Activated T-helper 1 cell treated with anti-CD3 and anti-CD28 coated beads, Interleukin-2, amount 50 U/mL, for 16 hours (primary cell): ENCODE results near the gene SNX15.

ENCODE experiments used
- DNase-seq, 2 donors: peaks; one replicate each; pipeline ENCODE4 v3.0.0-alpha.2; 2020; ENCODE audit warnings: low read depth in 1 of 2, low spot score in 1 of 2

SNX15 gene

DNA sequence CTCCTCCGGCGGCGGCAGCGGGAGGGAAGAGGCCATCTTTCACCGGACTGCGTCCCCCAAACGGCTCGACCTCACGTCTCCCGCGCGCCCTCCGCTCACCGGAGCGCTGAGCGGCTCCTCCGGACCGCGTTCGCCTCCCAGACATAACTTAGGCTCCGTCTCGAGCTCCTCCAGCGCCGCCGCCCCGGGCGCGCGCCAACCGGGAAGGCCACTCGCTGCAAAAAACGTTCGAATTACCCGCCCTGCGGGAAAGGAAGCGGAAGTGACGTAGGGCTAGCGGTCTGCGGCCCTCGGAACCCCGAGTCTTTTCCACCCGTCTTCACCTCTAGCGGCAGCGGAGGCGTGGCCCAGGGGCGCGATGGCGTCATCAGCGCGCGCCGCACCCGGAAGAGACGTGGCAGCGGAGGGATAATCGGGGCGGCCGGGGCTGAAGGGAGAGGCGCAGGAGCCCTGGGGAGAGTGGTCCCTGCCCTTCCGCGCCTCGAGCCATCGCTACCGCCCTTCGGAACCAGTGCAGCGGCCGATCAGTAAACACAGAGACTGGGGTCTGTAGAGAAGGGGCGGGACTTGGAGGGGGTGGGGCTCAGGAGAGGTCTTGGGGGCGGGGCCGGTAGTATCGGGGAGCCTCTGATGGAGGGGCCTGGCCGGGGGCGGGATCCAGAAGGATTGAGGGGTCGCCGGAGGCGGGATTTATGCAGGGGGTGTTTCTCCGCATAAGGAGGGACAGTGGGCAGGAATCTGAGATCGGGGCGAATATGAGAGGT lies 56.8 kb downstream of the SNX15 start, which contains the start of the genes CDCA5 and ZFPL1:
CDCA5 (minus strand) TSS at position 207 of the 764 bp plus-strand sequence; CDS start at position 145, 62 bp downstream.
ZFPL1 (plus strand) TSS at position 389 of the 764 bp plus-strand sequence. CDS start 477 bp downstream, outside the sequence.
- peak; percentile 92 to 95 for DNase-seq

DNA sequence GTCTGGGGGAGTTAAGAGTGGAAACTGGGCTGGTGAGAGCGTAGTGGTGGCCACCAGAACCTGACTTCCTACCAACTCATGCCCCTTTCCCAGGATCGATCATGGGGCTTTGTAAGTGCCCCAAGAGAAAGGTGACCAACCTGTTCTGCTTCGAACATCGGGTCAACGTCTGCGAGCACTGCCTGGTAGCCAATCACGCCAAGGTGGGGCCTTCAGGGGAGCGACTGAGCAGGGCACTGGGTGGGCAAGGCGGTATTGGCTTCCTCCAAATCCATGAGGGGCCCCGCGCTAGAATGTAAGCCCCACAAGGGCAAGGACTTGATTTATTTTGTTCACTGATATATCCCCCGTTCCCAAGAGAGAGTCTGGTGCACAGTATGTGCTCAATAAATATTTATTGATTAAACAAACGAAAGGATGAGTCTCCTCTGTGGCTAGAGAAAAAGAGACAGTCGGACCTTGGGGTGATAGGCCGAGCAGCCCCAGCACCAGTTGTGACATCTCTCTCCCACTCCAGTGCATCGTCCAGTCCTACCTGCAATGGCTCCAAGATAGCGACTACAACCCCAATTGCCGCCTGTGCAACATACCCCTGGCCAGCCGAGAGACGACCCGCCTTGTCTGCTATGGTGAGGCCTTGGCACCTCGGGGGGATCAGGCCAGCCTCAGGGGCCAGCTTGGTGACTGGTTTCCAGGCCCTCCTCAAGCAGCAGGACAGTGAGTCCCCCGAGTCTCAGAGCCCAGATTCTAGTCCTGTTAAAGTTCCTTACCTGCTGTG lies 57.5 kb downstream of the SNX15 start:
- DNase-seq = no peak

DNA sequence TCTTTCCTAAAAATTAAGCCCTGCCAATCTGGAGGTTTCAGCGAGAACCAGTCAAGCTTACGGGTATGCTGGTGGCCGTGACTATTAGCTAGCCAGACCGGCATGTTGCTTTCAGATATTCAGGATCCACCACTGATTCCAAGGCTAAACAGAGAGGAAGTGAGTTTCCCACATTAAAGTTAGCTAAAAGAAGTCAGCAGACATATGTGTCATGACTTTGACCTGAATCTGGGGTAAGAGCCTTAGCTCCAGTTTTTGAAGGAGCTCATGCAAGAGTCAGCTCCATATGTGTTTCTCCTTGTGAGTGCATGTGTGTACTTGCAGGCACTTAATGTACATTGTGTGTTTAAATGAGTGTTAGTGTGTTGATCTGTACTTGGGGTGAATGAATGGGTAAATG lies 58.2 kb downstream of the SNX15 start:
- DNase-seq = no peak

DNA sequence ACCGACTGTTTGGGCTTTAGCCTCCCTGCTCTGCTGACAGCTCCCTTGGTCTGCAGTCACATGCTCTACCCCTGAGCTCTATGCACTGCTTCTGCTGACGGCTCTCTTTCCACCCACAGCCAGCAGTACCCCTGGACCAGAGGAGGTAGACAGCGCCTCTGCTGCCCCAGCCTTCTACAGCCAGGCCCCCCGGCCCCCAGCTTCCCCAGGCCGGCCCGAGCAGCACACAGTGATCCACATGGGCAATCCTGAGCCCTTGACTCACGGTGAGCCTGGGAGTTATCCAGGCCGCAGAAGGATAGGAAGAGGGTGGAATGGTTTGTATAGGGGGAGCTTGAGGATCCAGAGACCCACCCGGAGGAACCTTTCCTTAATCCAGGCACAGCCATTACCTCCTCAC lies 59.6 kb downstream of the SNX15 start:
- no peak for DNase-seq

DNA sequence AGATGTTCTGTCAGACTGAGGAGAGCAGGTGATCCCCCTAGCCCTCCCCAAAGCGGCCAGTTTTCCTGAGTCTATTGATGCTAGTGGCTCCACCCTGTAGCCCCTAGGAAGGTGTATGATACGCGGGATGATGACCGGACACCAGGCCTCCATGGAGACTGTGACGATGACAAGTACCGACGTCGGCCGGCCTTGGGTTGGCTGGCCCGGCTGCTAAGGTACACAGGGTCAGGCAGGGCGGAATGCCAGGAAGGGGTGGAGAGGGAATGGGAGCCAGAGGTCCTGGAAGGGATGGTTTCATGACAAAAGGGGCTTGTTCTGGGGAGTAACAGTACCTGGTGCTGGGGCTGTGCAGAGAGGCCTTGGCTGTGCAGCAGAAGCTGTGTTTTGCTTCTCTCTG lies 60.0 kb downstream of the SNX15 start:
- no peak for DNase-seq

DNA sequence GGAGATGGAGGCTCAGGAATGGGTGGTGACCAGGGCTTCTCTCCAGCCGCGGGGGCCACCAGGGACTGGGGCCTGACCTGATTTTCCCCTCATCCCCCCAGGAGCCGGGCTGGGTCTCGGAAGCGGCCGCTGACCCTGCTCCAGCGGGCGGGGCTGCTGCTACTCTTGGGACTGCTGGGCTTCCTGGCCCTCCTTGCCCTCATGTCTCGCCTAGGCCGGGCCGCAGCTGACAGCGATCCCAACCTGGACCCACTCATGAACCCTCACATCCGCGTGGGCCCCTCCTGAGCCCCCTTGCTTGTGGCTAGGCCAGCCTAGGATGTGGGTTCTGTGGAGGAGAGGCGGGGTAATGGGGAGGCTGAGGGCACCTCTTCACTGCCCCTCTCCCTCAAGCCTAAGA lies 60.6 kb downstream of the SNX15 start:
- DNase-seq = no peak

DNA sequence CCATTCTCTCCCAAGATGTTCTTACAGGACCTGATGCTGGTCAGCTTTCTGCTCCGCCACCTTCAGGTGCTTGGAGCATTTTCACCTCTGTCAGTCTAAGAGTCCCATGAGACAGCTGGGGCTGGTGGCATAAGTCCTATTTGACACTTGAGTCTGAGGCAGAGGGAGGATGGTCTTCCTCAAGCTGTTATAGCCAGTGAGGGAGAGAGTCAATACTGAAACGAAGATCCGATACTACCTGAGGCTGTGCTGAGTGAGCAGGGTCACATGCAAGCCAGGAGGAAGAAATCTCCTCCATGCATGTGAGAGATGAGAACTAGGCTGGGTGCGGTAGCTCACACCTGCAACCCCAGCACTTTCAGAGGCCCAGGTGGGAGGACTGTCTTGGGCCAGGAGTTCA lies 62.4 kb downstream of the SNX15 start:
- DNase-seq = no peak
